ENCODE measurements around the gene ZNF500.

ZNF500 gene

GRCh38 chr16:4704491-4704890, 62.5 kb downstream of the ZNF500 start:
- DNase-seq (ENCODE audit: low spot score) = no peak

- no peak for DNase-seq (ENCODE audit: low spot score)
Measured at GRCh38 chr16:4703906-4704305, 63.1 kb downstream of the ZNF500 start.

- no peak for DNase-seq (ENCODE audit: low spot score)
Measured at GRCh38 chr16:4702466-4702808, 64.5 kb downstream of the ZNF500 start.

- DNase-seq (ENCODE audit: low spot score) = no peak
Measured at GRCh38 chr16:4701791-4702465, 65.0 kb downstream of the ZNF500 start.

- DNase-seq (ENCODE audit: low spot score) = no peak
Measured at GRCh38 chr16:4700997-4701743, 65.8 kb downstream of the ZNF500 start.

GRCh38 chr16:4700380-4700996, 66.5 kb downstream of the ZNF500 start:
- no peak for DNase-seq (ENCODE audit: low spot score)

- DNase-seq (ENCODE audit: low spot score) = no peak
Measured at GRCh38 chr16:4699046-4699556, 67.9 kb downstream of the ZNF500 start.

- no peak for DNase-seq (ENCODE audit: low spot score)
Measured at GRCh38 chr16:4698321-4699045, 68.5 kb downstream of the ZNF500 start.
